H9 (cell line): Measurements from ENCODE around the gene CXXC5. TPM values are rescaled to one million over a fixed set of nuclear protein-coding genes. Genes with fewer than 3 reads are reported as not detected.

Experiments
- DNase-seq: peaks from one replicate; pipeline ENCODE4 v3.0.0-alpha.2; 2017
- H2AFZ ChIP-seq: one replicate; pipeline ENCODE4 v1.6.1; 2013; ENCODE audit warnings: mild to moderate bottlenecking, low read length, control low read depth, moderate library complexity
- H2AK5ac ChIP-seq: 2 replicates; pipeline ENCODE4 v1.6.1; 2013; ENCODE audit warnings: low read length, control low read depth, mixed read lengths; ENCODE audit not compliant: insufficient read length
- H2BK120ac ChIP-seq: one replicate; pipeline ENCODE4 v1.6.1; 2013; ENCODE audit warnings: low read depth, mild to moderate bottlenecking, low read length, control low read depth, inconsistent platforms; ENCODE audit not compliant: poor library complexity, severe bottlenecking
- H2BK12ac ChIP-seq: 2 replicates; pipeline ENCODE4 v1.6.1; 2013; ENCODE audit warnings: low read length, control low read depth, mixed read lengths, low read depth; ENCODE audit not compliant: insufficient read length
- H2BK15ac ChIP-seq: 2 replicates; pipeline ENCODE4 v1.6.1; 2013; ENCODE audit warnings: low read depth, low read length, control low read depth
- H2BK20ac ChIP-seq: one replicate; pipeline ENCODE4 v1.6.1; 2013; ENCODE audit warnings: low read depth, mild to moderate bottlenecking, low read length, control low read depth, inconsistent platforms; ENCODE audit not compliant: poor library complexity, severe bottlenecking
- H2BK5ac ChIP-seq: 2 replicates; pipeline ENCODE4 v1.6.1; 2013; ENCODE audit warnings: low read length, control low read depth, mixed read lengths; ENCODE audit not compliant: insufficient read length
- H3K14ac ChIP-seq: 2 replicates; pipeline ENCODE4 v1.6.1; 2013; ENCODE audit warnings: low read length, control low read depth; ENCODE audit not compliant: insufficient read depth
- H3K18ac ChIP-seq: 2 replicates; pipeline ENCODE4 v1.6.1; 2013; ENCODE audit warnings: low read depth, mild to moderate bottlenecking, mixed read lengths, low read length, control low read depth; ENCODE audit not compliant: insufficient read length
- H3K23ac ChIP-seq: 2 replicates; pipeline ENCODE4 v1.6.1; 2013; ENCODE audit warnings: low read length, control low read depth, mixed read lengths, low read depth; ENCODE audit not compliant: insufficient read length
- H3K23me2 ChIP-seq: 2 replicates; pipeline ENCODE4 v1.6.1; 2013; ENCODE audit warnings: low read depth, mild to moderate bottlenecking, mixed read lengths, low read length, control low read depth; ENCODE audit not compliant: insufficient read length, poor library complexity, severe bottlenecking
- H3K27ac ChIP-seq: 2 replicates; pipeline ENCODE4 v1.5.1; 2013; ENCODE audit warnings: low read length, control low read depth, mixed read lengths, low read depth; ENCODE audit not compliant: insufficient read length
- H3K27me3 ChIP-seq: 2 replicates; pipeline ENCODE4 v1.6.1; 2013; ENCODE audit warnings: low read length, control low read depth, inconsistent platforms; ENCODE audit not compliant: insufficient read depth
- H3K4ac ChIP-seq: 2 replicates; pipeline ENCODE4 v1.6.1; 2013; ENCODE audit warnings: low read depth, mild to moderate bottlenecking, control low read depth, inconsistent platforms, low read length, moderate library complexity
- H3K4me1 ChIP-seq: 2 replicates; pipeline ENCODE4 v1.6.1; 2013; ENCODE audit warnings: low read length, control low read depth, inconsistent platforms; ENCODE audit not compliant: insufficient read depth
- H3K4me2 ChIP-seq: 2 replicates; pipeline ENCODE4 v1.6.1; 2013; ENCODE audit warnings: low read length, control low read depth, mixed read lengths; ENCODE audit not compliant: insufficient read length, insufficient read depth
- H3K56ac ChIP-seq: 2 replicates; pipeline ENCODE4 v1.6.1; 2013; ENCODE audit warnings: low read depth, mild to moderate bottlenecking, mixed read lengths, low read length, control low read depth; ENCODE audit not compliant: insufficient read length
- H3K79me1 ChIP-seq: 2 replicates; pipeline ENCODE4 v1.6.1; 2013; ENCODE audit warnings: low read depth, mild to moderate bottlenecking, moderate library complexity, low read length, control low read depth, inconsistent platforms; ENCODE audit not compliant: insufficient read depth, poor library complexity, severe bottlenecking
- H3K79me2 ChIP-seq: 2 replicates; pipeline ENCODE4 v1.6.1; 2013; ENCODE audit warnings: low read length, control low read depth, inconsistent platforms; ENCODE audit not compliant: insufficient read depth
- H3K9ac ChIP-seq: 2 replicates; pipeline ENCODE4 v1.6.1; 2013; ENCODE audit warnings: low read length, control low read depth, mixed read lengths; ENCODE audit not compliant: insufficient read length; ENCODE audit errors: extremely low read depth
- H3K9me3 ChIP-seq: one replicate; pipeline ENCODE4 v1.6.1; 2013; ENCODE audit warnings: low read depth, low read length, inconsistent platforms; ENCODE audit not compliant: control insufficient read depth
- H3T11ph ChIP-seq: one replicate; pipeline ENCODE4 v1.6.1; 2013; ENCODE audit warnings: mild to moderate bottlenecking, low read length, control low read depth, inconsistent platforms
- H4K20me1 ChIP-seq: one replicate; pipeline ENCODE4 v1.6.1; 2013; ENCODE audit not compliant: control insufficient read depth, insufficient read length, insufficient read depth
- H4K5ac ChIP-seq: 2 replicates; pipeline ENCODE4 v1.6.1; 2013; ENCODE audit warnings: low read depth, mild to moderate bottlenecking, mixed read lengths, low read length, control low read depth; ENCODE audit not compliant: insufficient read length
- H4K8ac ChIP-seq: replicated peaks from 2 replicates; pipeline ENCODE4 v1.6.1; 2013; ENCODE audit warnings: low read length, control low read depth, mixed read lengths, low read depth; ENCODE audit not compliant: insufficient read length
- H4K91ac ChIP-seq: 2 replicates; pipeline ENCODE4 v1.6.1; 2013; ENCODE audit warnings: low read depth, mild to moderate bottlenecking, moderate library complexity, mixed read lengths, low read length, control low read depth; ENCODE audit not compliant: insufficient read length
- H3K27ac Mint-ChIP-seq, 3 experiments: 2 replicates in 2 of 3; 3 replicates in 1 of 3; pipeline ENCODE4 v1.8.0; 2020 to 2021; ENCODE audit warnings: mixed read lengths in 3 of 3, mild to moderate bottlenecking in 1 of 3, moderate library complexity in 1 of 3
- H3K27me3 Mint-ChIP-seq: 2 replicates; pipeline ENCODE4 v1.8.0; 2021; ENCODE audit warnings: low read depth, mild to moderate bottlenecking, moderate library complexity, mixed read lengths
- H3K36me3 Mint-ChIP-seq, 3 experiments: 2 replicates in 2 of 3; 3 replicates in 1 of 3; pipeline ENCODE4 v1.8.0; 2020 to 2021; ENCODE audit warnings: low read depth in 3 of 3, mixed read lengths in 3 of 3; ENCODE audit not compliant: insufficient read depth in 1 of 3
- H3K4me1 Mint-ChIP-seq, 2 experiments: 2 replicates each; pipeline ENCODE4 v1.8.0; 2020; ENCODE audit warnings: mixed read lengths in 2 of 2
- H3K4me3 Mint-ChIP-seq, 2 experiments: 2 replicates in 1 of 2; 3 replicates in 1 of 2; pipeline ENCODE4 v1.8.0; 2020 to 2021; ENCODE audit warnings: mild to moderate bottlenecking in 2 of 2, mixed read lengths in 2 of 2, moderate library complexity in 1 of 2
- H3K9me3 Mint-ChIP-seq, 2 experiments: 2 replicates in 1 of 2; 3 replicates in 1 of 2; pipeline ENCODE4 v1.8.0; 2020; ENCODE audit warnings: mild to moderate bottlenecking in 2 of 2, mixed read lengths in 2 of 2, moderate library complexity in 1 of 2
- WGBS: extraction: QIAGEN DNeasy Blood & Tissue Kit; methylation state at CpG from one replicate; pipeline ENCODE4 v1.1.7; 2013; ENCODE audit warnings: missing lambda C conversion rate, low lambda C conversion rate, mixed read lengths; ENCODE audit not compliant: insufficient read length; ENCODE audit errors: extremely low coverage; 5-methylcytosine and 5-hydroxymethylcytosine counted together
- total RNA-seq: library from RNA; stranded (reverse); gene quantifications from 2 replicates; pipeline ENCODE4 v1.2.1, GENCODE V29; 2021
- TF ChIP-seq, protein P1 (sequence below): fragments of 200-600 bp; sonication (generic); conservative IDR thresholded peaks from 3 replicates; pipeline ENCODE4 v1.8.0; 2021; ENCODE audit warnings: antibody characterized with exemption, mild to moderate bottlenecking

The CXXC5 gene
- total RNA-seq, 1 experiment from 2014 or later: 105 TPM

DNA sequence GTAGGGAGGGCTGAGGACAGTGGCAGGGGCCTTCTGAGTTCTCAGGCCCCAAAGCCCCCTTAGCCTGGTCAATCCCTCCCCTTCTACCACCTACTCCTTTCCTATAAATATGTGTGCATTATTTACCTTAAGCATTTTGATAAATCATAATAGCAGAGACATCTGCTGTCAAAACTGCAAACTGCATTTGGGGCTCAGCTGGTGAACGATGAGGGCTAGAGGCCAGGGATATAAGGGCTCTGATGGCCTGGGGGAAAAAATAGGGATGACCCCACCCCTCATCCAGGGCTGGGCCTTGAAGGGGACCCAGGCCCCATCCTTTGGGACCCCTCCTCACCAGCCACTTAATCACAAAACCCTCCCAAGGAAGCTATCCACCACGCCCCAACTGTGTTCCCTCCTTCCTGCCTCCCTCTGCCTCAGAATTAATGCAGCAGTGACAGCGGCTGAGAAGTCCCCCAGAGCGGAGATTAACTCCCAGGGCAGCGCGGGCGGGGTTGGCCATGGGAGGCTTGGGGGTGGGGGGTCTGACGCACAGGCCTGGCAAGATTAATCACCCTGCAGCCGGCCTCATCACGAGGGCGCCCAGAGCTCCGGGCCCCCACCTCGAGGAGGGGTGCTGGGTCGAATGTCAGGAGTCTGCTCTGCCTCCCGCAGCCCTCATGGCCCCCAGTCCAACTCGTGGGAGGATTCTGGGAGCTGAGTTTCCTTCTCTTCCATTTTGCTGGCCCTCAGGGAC is 42.1 kb downstream of the CXXC5 start:
- Histone ChIP-seq H3K18ac (no peak overlapping the region), H4K91ac (no peak overlapping the region), H2BK5ac (no peak overlapping the region), H3K27ac (no peak overlapping the region), H3K79me1 (no peaks in the 10 kb centered on the region), H3K9ac (no peak overlapping the region), H2BK120ac (no peak overlapping the region), H2BK15ac (no peak overlapping the region), H4K20me1 (no peaks in the 10 kb centered on the region), H3K23me2 (no peaks in the 10 kb centered on the region), H3K27me3 (no peaks in the 10 kb centered on the region; the same call in 1 of the 2 replicates), H3K4me2 (no peak overlapping the region), H3K4me1 (peaks cover 14% of the 10 kb centered on the region), H3T11ph (no peak overlapping the region), H4K5ac (no peak overlapping the region), H3K9me3 (no peaks in the 10 kb centered on the region), H2AFZ (no peak overlapping the region), H3K56ac (no peak overlapping the region), H4K8ac (no peak overlapping the region), H2AK5ac (no peak overlapping the region), H2BK20ac (no peak overlapping the region), H3K23ac (no peak overlapping the region), H3K4ac (no peak overlapping the region), H3K79me2 (no peaks in the 10 kb centered on the region), H2BK12ac (no peak overlapping the region), H3K14ac (no peak overlapping the region)
- Mint-ChIP-seq H3K27ac (no peak overlapping the region; a peak in 1 of 7 replicates), H3K9me3 (no peaks in the 10 kb centered on the region), H3K4me3 (no peak overlapping the region; a peak in 2 of 5 replicates), H3K36me3 (peaks cover 2 to 17% (median 4%) of the 10 kb centered on the region in 3 experiments; a peak in 6 of 7 replicates), H3K4me1 (peaks cover 52 to 71% of the 10 kb centered on the region in 2 experiments), H3K27me3 (peaks cover 28% of the 10 kb centered on the region)
- WGBS: no CpG with 5 or more reads among the region's 16 CpGs
- DNase-seq: no peak
- TF ChIP-seq, protein P1, sequence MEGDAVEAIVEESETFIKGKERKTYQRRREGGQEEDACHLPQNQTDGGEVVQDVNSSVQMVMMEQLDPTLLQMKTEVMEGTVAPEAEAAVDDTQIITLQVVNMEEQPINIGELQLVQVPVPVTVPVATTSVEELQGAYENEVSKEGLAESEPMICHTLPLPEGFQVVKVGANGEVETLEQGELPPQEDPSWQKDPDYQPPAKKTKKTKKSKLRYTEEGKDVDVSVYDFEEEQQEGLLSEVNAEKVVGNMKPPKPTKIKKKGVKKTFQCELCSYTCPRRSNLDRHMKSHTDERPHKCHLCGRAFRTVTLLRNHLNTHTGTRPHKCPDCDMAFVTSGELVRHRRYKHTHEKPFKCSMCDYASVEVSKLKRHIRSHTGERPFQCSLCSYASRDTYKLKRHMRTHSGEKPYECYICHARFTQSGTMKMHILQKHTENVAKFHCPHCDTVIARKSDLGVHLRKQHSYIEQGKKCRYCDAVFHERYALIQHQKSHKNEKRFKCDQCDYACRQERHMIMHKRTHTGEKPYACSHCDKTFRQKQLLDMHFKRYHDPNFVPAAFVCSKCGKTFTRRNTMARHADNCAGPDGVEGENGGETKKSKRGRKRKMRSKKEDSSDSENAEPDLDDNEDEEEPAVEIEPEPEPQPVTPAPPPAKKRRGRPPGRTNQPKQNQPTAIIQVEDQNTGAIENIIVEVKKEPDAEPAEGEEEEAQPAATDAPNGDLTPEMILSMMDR: no peak; the same call in 2 of the 3 replicates
